Inflammatory macrophage treated with lipopolysaccharide for 4 hours (primary cell): Measurements from ENCODE around the gene SMIM23.
A peak's percentile ranks its signal among the peaks of the same experiment; 100 is the strongest.
"Not testable (repeated sequence)": the region's sequence is repeated elsewhere in the genome, so short reads cannot be mapped to it uniquely, and the experiment has no call there.

Experiments
- DNase-seq: peaks from one replicate; pipeline ENCODE4 v3.0.0-alpha.2; 2020

The SMIM23 gene

GRCh38 chr5:171774418-171774817 lies 11.2 kb upstream of the SMIM23 start:
- no peak for DNase-seq

GRCh38 chr5:171776213-171776612 lies 9.4 kb upstream of the SMIM23 start:
- DNase-seq = no peak

DNA sequence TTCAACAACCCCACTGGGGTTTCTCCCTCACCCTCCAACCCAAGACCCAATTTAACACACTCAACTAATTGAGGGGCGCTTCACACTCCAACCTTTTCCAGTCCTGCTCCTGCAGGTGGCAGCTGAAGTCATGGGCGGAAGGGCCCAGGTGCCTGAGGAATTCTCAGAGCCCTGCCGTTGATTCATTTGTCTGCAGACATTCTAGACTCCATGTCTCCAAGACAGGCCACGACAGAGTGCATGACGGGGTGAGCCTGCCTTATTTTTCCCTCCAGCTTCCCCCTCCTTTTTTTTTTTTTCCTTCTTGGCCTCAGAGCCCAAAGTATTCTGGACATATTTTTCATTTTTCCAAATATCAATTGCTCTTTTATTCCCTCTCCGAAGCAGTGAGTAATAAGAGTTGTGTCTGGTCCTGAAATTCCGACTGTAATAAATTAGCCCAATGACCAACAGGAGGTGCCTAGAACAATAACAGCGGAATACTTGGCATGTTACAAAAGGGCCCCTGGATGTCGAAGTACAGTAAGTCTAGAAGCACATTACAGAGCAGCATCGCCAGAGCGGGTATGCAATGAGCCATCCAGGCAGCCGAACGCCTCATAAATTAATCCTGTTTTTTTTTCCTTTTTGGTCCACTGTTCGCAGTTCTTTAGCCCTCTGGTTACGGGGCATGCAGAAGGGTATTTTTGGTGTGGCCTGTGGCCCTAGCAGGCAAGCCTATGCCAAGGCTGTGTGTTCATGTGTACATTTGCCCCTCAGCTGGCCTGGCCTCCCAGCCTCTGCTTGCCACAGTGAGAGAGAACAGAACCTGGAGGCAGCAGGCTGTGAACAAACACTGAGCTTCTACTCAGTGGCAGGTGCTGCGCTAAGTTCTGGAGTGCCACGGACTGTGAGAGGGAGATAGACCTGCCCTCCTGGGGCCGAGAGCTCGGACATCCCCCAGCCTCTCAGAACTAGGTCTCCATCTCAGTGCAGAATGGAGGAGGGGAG lies 8.6 kb upstream of the SMIM23 start:
- no peak for DNase-seq

- DNase-seq = not testable (repeated sequence)
Measured at GRCh38 chr5:171781744-171782143, 3.9 kb upstream of the SMIM23 start.

DNA sequence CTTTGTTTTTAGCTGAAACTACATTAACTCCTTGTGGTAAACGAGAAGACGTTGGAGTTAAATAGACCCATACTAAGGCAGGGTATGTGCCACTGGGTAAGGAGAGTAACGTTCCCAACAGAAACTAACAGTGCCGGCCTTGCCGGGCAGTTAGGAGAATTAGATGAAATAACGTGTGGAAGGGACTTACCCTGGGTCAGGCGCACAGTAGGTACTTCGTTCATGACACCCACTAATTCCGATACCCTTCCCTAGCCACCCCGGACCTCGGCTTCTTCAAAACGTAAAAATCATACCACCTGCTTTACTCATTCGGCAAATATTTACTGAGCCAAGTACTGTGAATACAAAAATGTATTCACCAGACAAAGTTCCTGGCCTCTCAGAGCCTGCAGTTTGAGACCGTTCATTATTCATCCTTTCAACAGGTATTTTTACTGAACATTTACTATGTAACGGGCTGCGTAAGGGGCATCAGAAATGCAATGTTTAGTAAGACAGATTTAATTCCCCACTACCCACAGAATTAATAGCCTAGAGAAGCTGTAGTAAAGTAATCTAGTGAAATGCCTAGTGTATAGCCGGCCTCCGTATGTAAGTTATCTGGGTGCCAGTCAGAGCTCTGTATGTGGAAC lies 3.2 kb upstream of the SMIM23 start:
- DNase-seq = no peak

DNA sequence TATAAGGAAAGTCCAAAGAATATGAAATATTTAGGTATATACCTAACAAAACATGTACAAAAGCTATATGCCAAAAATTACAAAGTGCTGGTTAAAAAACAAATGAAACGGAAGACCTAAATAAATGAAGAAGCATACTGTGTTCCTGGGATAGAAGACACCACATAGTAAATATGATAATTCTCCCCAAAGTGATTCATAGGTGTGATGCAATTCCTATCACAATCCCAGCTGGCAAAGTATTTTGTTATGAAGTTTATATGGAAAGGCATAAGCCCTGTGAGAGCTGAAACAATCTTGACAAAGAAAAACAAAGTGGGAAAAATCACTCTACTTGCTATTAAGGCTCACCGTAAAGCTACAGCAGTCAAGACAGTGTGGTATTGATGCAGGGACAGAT lies 2.6 kb upstream of the SMIM23 start:
- no peak for DNase-seq

DNA sequence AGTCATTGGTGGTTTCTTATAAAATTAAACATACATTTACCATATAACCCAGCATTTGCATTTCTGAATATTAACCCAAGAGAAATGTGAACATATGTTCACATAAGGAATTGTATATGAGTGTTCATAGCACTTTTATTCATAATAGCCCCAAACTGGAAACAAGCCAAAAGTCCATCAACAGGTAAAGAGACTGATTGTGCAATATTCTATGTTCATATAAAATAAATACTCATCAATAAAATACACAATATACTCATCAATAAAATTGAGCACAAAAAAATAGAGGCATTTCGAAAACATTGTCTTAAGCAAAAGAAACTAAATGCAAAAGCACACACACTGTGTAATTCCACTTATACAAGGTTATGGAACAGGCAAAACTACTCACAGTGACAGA lies 3.7 kb downstream of the SMIM23 start:
- no peak for DNase-seq

DNA sequence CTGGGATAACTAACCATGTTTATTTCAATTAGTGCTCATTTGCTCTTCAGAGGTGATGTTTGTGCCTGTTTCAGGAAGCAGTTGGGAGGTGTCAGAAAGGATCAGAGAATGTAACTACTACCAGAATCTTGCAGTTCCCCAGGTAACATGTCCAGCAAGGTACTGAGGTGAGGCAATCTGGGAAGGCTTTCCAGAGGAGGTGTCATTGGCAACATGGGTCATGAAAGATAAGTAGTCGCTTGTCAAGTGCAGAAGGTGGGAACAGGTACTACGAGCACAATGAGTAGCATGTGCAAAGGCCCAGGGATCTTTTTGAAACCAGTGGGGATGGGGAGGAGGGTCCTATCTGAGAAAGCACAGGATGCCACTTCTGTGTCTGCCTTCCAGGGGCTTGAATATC lies 4.8 kb downstream of the SMIM23 start:
- DNase-seq = no peak

DNA sequence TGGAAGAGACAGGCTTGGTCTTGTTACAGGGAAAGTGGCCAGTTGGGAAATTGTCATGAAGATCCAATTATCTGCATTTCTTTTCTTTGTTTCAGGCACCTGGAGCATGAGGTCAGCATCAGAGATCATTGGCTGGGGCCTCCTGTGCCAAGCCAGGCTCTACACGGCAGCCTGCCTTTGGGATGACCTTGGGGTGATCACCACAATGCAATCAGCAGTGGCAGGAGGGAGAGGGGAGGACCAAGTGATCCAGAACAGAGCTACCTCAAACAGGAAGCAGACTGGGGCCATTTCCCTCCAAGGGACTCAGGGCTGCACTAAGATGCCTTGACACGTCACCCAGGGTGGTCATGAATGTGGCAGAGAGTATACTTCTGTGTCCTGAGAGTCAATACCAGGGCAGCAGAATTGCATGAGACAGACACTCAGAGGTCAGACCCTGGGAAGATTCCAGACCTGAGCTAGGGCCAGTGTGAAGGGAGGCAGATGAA lies 8.9 kb downstream of the SMIM23 start:
- no peak for DNase-seq

- no peak for DNase-seq
Measured at GRCh38 chr5:171795381-171795780, 9.8 kb downstream of the SMIM23 start.

- DNase-seq = no peak
Measured at GRCh38 chr5:171796436-171796835, 10.8 kb downstream of the SMIM23 start.

- peak; percentile 38 for DNase-seq
Measured at GRCh38 chr5:171797543-171797942, 11.9 kb downstream of the SMIM23 start.

- no peak for DNase-seq
Measured at GRCh38 chr5:171798418-171798817, 12.8 kb downstream of the SMIM23 start.

GRCh38 chr5:171801839-171802238 lies 16.2 kb downstream of the SMIM23 start:
- DNase-seq = no peak

DNA sequence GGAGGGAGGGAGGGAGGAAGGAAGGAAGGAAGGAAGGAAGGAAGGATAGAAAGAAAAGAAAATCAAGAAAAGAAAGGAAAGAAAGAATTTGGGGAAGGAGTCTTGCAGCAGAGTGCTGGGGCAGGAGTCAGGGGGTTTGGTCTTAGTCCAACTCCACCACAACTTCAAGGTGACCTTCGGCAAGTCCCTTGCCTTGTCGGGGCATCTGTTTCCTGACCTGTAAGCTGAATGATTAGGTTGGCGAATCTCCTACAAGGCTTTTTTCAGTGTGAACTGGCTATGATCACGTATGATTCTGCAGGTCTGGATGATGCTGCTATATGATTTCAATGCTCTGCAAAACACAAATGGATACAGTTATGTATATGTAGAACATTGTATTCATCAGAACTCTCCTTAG lies 20.1 kb downstream of the SMIM23 start:
- DNase-seq = no peak

DNA sequence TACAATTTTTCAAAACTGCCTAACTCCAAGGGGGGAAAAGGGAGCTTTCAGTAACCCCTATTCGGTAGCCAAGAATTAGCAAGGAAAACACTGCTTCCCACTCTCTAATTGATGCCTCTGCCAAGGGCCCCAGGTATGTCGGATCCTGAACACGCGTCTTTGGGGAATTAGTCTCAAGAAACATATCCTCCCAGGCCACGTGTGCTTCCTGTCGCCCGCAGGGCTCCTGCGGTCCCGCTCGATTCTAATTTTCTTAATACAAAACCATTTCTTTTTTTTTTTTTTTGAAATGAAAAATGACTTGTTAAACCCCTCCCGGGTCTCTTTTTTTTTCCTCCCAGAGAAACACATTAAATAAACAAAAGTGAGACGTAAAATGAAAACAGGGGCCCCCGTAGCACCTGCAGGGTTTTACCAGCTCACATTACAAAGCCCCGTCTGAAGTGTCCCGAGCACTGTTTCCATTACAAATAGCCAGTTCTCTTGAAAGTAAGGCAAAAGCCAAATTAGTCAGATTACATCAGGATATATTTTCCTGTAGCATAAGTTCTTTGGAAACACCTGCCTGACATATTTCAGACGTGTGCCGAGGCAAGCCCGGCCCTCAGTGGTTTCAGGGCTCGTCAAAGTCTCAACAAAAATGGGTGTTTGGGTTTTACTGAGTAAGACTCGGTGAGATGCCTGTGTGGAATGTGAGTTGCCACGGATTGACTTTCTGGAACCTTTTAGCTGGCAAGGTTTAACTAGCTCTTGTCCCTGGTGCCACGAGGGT lies 21.5 kb downstream of the SMIM23 start:
- no peak for DNase-seq

DNA sequence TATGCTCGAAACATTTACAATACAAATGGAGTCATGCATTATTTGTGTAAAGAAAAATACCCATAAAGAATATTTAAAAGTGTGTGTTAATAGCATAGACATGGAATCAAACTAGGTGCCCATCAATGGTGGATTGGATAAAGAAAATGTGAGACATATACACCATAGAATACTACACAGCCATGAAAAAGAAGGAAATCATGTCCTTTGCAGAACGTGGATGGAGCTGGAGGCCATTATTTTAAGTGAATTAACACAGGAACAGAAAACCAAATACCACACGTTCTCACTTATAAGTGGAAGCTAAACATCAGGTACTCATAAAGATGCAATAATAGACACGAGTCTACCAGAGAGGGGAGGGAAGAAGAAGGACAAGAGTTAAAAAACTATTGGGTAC lies 22.8 kb downstream of the SMIM23 start:
- DNase-seq = no peak

DNA sequence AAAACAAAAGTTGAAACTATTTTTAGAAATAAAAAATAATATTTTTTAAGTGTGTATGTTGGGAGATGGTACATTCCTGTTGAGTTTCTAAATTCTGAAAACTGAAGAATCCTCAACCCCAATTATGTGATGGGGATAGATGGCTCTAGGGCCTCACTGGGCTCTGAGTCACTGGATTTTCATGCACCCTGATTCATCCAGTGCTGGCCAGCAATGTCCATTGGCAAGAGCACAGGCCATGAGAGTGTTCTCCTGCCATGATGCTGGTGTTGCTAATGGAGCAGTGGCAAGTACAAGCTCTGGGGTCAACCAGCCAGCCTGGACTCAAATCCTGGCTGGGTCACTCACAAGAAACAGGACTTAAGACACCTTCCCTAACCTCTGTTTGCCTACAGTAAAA lies 23.3 kb downstream of the SMIM23 start:
- DNase-seq = no peak

DNA sequence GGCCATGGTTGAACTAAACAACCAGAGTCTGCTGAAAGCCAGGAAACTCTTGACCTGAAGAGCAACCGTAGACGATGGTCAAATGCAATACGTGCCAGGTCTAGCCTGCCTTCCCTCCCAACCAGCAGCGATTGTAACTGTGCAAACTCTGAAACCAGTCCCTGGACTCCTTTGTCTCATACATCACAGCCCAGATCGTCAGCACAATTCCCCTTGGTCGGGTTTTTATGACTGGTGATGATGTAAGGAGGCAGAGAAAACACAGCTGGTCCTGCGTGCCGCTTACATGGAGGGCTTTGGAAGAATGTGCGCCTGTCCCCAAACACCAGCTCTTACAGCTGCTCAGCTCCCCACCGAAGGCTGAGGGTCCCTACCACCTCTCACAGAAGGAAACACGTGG lies 24.6 kb downstream of the SMIM23 start:
- no peak for DNase-seq

- no peak for DNase-seq
Measured at GRCh38 chr5:171813270-171813669, 27.7 kb downstream of the SMIM23 start.

GRCh38 chr5:171813813-171814490 lies 28.3 kb downstream of the SMIM23 start:
- peak; percentile 28 for DNase-seq

DNA sequence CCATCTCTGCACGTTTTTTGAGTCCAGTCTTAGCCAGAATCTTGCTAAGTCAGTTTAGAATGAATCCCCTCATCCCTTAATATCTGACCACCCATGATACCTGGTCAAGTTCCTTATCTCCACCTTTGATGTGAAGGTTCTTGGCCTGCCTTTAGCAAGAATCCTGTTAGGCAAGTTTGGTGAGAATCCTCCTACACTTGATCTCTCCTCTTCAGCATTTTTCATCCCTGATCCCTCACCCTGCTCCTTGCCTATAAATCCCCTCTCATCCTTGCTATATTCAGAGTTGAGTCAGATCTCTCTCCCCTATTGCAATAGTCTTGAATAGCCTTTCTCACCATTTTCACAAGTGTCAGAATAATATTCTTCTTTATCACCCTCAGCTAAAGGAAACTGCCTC lies 31.0 kb downstream of the SMIM23 start:
- DNase-seq = no peak

GRCh38 chr5:171820561-171820960 lies 34.9 kb downstream of the SMIM23 start:
- no peak for DNase-seq
